ENCODE data around the gene MED25. TPM values are rescaled to one million over a fixed set of nuclear protein-coding genes. Genes with fewer than 3 reads are reported as not detected.

MED25 gene
- total RNA-seq, 2 experiments from 2014 or later: 65.3 to 67.9 TPM

DNA sequence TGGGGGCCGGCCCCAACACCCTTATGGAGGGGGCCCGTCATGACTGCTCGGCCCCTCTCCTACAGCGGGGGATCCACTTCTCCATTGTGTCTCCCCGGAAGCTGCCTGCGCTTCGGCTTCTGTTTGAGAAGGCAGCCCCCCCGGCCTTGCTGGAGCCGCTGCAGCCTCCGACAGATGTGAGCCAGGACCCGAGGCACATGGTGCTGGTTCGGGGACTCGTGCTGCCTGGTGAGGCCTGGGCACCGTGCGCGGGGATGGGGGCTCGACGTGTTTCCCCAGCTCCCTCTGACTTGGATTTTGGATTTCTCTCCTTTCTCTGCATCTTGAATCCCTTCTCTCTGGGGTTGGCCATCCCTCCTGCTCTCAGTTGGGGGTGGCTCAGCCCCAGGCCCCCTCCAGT is 11.6 kb downstream of the MED25 start:
- Mint-ChIP-seq H3K9me3 (no peaks in the 10 kb centered on the region), H3K4me3 (no peak overlapping the region), H3K27ac (no peak overlapping the region), H3K27me3 (no peaks in the 10 kb centered on the region), H3K4me1 (peaks cover 8% of the 10 kb centered on the region), H3K36me3 (ENCODE audit: low read depth) (peaks cover 30% of the 10 kb centered on the region)
- CTCF ChIA-PET: no interaction called here
- POLR2A ChIA-PET: no interaction called here
- DNase-seq: no peak

DNA sequence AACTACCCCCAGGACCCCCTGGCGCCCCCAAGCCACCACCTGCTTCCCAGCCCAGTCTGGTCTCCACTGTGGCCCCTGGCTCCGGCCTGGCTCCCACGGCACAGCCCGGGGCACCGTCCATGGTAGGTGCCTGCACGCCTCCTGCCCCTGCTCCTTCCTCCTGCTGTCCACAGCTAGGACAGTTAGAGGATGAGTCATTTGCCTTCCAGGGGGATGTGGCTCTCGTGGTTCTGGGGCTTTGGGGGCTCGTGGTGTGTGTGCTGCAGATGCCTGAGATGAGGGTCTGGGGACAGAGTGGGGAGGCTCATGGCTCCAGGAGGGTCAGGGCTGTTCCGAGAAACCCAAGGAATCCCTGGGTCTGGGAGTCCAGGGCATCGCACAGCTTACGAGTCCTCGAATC is 12.7 kb downstream of the MED25 start:
- no peak for DNase-seq
- ChIA-PET POLR2A (no interaction called here), CTCF (no interaction called here)
- Mint-ChIP-seq H3K4me3 (no peak overlapping the region), H3K36me3 (ENCODE audit: low read depth) (peaks cover 37% of the 10 kb centered on the region), H3K27me3 (no peaks in the 10 kb centered on the region), H3K27ac (no peak overlapping the region), H3K4me1 (peaks cover 8% of the 10 kb centered on the region), H3K9me3 (no peaks in the 10 kb centered on the region)

DNA sequence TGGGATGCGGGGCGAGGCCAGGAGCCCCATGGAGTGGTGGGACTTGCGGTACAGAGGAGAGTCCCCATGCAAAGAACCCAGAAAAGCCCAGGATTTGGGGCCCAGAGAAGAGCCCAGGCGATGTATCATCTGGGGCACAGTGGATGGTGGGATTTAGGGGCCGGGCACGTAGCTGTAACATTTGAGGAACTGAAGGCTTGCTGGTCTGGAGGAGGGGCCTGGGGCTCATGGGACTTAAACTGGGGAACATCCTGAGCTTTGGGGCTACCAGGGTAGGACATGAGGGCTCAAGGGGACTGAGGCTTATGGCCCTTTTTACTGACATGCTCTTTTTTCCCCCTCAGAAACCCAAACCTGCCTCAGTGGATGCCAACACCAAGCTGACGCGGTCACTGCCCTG is 13.5 kb downstream of the MED25 start:
- no peak for DNase-seq
- H3K36me3 Mint-ChIP-seq (ENCODE audit: low read depth): peaks cover 33% of the 10 kb centered on the region
- no peaks in the 10 kb centered on the region for H3K9me3 Mint-ChIP-seq
- H3K4me1 Mint-ChIP-seq: peaks cover 8% of the 10 kb centered on the region
- no peak overlapping the region for H3K27ac Mint-ChIP-seq
- POLR2A ChIA-PET: interaction anchor here (1.4 kb wide), 1 partner anchor 65 kb away, joined by 3 read pairs; the partner anchor contains the start of gene AP2A1
- H3K27me3 Mint-ChIP-seq: no peaks in the 10 kb centered on the region
- CTCF ChIA-PET: no interaction called here
- no peak overlapping the region for H3K4me3 Mint-ChIP-seq

DNA sequence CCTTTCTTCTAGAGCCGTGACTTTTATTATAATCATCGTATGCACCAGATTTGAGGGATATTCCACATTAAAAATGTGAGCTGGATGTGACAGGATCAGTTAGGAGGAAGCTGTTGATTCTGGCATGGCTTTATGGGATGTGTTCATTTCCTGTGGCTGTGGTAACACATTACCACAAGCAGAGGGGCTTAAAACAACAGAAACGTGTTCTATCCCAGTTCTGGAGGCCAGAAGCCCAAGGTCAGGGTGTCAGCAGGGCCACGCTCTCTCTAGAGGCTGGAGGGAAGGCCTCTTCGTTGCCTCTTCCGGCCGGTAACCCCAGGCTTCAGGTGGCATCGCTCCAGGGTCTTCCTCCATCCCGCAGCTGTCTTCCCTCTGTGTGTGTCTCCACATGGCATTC is 14.5 kb downstream of the MED25 start:
- ChIA-PET POLR2A (interaction anchor here (1.4 kb wide), 1 partner anchor 66 kb away, joined by 3 read pairs; the partner anchor contains the start of gene AP2A1), CTCF (no interaction called here)
- H3K27me3 Mint-ChIP-seq: no peaks in the 10 kb centered on the region
- peaks cover 37% of the 10 kb centered on the region for H3K36me3 Mint-ChIP-seq (ENCODE audit: low read depth)
- DNase-seq: no peak
- H3K4me1 Mint-ChIP-seq: peaks cover 13% of the 10 kb centered on the region
- no peaks in the 10 kb centered on the region for H3K9me3 Mint-ChIP-seq
- no peak overlapping the region for H3K4me3 Mint-ChIP-seq
- peak overlapping the region; percentile 47 for H3K27ac Mint-ChIP-seq

DNA sequence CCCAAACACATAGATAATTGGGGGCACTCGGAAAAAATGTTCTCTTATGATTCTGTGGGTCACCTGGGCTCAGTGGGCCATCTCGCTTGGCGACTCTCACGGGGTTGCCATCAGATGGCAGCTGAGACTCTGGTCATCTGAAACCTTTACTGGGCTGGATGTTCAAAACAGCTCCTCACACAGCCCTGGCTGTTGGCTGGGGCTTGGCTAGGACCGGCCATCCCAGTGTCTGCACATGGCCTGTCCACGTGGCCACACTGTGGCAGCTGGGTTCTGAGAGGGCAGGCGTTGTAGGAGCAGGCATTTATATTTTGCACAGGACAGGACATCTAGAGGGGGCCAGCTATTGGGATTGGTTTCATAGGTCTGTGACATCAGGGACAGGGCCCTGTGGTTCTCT is 15.5 kb downstream of the MED25 start:
- peaks cover 46% of the 10 kb centered on the region for H3K36me3 Mint-ChIP-seq (ENCODE audit: low read depth)
- ChIA-PET POLR2A (interaction anchor here (1.2 kb wide), 1 partner anchor 10 kb away, joined by 3 read pairs; no protein-coding TSS in a partner anchor), CTCF (no interaction called here)
- no peak overlapping the region for H3K4me3 Mint-ChIP-seq
- DNase-seq: no peak
- no peaks in the 10 kb centered on the region for H3K9me3 Mint-ChIP-seq
- no peaks in the 10 kb centered on the region for H3K27me3 Mint-ChIP-seq
- peaks cover 19% of the 10 kb centered on the region for H3K4me1 Mint-ChIP-seq
- H3K27ac Mint-ChIP-seq: no peak overlapping the region

DNA sequence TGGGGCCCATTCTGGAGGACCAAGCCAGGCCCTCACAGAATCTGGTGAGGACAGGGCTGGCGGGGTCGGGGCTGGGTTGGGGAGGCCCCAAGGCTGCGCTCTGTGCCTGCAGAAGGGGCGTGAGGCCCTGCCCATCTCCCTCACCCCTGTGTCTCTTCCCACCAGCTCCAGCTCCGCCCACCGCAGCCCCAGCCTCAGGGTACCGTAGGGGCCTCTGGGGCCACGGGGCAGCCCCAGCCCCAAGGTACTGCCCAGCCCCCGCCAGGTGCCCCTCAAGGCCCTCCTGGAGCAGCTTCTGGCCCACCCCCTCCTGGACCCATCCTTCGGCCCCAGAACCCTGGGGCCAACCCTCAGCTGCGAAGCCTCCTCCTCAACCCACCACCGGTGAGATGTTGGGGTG is 17.5 kb downstream of the MED25 start:
- POLR2A ChIA-PET: interaction anchor here (2.1 kb wide), 1 partner anchor 15 kb away, joined by 6 read pairs; the partner anchor contains the start of gene PTOV1
- peaks cover 58% of the 10 kb centered on the region for H3K36me3 Mint-ChIP-seq (ENCODE audit: low read depth)

DNA sequence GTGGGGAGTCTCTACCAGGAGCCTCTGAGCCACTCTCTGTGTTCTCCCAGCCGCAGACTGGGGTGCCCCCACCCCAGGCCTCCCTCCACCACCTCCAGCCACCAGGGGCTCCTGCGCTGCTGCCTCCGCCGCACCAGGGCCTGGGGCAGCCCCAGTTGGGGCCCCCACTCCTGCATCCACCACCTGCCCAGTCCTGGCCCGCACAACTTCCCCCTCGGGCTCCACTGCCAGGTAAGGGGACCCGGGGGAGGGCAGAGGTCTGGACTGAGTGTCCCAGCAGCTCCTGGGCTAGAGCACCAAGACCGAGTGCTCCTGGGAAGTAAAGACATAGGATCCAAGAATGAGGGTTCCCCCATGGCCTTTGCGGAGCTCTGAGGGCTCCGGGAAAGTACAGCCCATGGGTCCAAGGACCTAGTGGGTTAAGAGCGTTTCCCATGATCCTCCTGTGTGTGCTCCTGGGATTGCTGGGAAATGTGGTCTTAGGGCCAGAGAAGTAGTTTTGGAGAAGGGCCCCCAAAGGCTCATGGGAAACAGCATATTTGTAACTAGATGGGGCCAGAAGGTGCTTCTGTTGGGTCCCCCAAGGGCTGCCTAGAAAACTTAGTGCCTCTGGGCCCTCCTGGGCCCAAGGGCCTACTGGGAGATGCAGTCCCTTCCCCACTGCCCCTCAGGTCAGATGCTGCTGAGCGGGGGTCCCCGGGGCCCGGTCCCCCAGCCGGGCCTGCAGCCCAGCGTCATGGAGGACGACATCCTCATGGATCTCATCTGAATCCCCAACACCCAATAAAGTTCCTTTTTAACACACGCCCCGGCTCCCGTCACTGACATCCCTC is 18.3 kb downstream of the MED25 start:
- POLR2A ChIA-PET: interaction anchor here (2.1 kb wide), 1 partner anchor 14 kb away, joined by 6 read pairs; the partner anchor contains the start of gene PTOV1
- Mint-ChIP-seq H3K27me3 (no peaks in the 10 kb centered on the region), H3K9me3 (no peaks in the 10 kb centered on the region), H3K36me3 (ENCODE audit: low read depth) (peaks cover 60% of the 10 kb centered on the region), H3K4me3 (no peak overlapping the region), H3K27ac (no peak overlapping the region), H3K4me1 (peaks cover 21% of the 10 kb centered on the region)
- CTCF ChIA-PET: no interaction called here
- no peak for DNase-seq

More for the DNA sequence above, 17.5 kb downstream of the MED25 start:
- no peak overlapping the region for H3K27ac Mint-ChIP-seq
- peaks cover 21% of the 10 kb centered on the region for H3K4me1 Mint-ChIP-seq
- H3K9me3 Mint-ChIP-seq: no peaks in the 10 kb centered on the region
- DNase-seq: no peak
- no peaks in the 10 kb centered on the region for H3K27me3 Mint-ChIP-seq
- CTCF ChIA-PET: no interaction called here
- no peak overlapping the region for H3K4me3 Mint-ChIP-seq

DNA sequence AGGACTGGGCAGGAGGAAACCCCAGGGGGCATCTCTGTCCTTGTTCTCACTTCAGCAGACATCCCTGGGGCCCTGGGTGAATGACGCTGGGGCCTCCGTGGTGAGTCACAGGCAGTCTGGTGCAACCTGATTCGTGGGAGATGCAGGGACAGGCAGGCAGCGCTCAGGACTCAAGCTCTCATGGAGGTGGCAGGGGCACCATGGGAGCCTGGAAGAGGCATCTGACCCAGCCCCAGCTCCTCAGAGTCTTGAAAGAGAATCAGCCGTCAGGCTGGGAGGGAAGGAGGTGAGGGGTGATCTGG is 18.9 kb downstream of the MED25 start:
- Mint-ChIP-seq H3K4me3 (no peak overlapping the region), H3K36me3 (ENCODE audit: low read depth) (peaks cover 57% of the 10 kb centered on the region), H3K27ac (no peak overlapping the region), H3K27me3 (no peaks in the 10 kb centered on the region), H3K4me1 (peaks cover 21% of the 10 kb centered on the region), H3K9me3 (no peaks in the 10 kb centered on the region)
- POLR2A ChIA-PET: no interaction called here
- DNase-seq: no peak
- CTCF ChIA-PET: no interaction called here

DNA sequence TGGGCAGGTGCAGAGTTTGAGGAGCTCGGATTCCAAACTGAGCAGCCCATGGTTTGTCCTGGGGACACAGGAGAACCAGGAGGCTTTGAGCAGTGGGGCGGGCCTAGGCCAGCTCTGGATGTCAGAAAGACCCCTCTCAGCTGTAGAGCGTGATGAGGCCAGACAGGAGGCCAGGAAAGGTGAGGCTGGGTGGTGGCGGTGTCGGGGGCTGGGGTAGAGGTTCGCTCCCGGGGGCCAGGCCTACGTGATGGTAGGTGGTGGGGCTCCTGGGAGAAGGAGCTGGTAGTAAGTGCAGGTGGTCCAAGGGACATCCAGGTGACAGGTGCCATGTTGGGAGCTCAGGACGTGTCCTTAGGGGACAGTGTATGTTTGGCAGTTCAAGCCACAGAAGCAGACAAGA is 19.3 kb downstream of the MED25 start:
- Mint-ChIP-seq H3K36me3 (ENCODE audit: low read depth) (peaks cover 54% of the 10 kb centered on the region), H3K4me1 (peaks cover 16% of the 10 kb centered on the region), H3K4me3 (no peak overlapping the region), H3K27me3 (no peaks in the 10 kb centered on the region), H3K27ac (no peak overlapping the region), H3K9me3 (no peaks in the 10 kb centered on the region)
- DNase-seq: no peak
- CTCF ChIA-PET: no interaction called here
- POLR2A ChIA-PET: no interaction called here

DNA sequence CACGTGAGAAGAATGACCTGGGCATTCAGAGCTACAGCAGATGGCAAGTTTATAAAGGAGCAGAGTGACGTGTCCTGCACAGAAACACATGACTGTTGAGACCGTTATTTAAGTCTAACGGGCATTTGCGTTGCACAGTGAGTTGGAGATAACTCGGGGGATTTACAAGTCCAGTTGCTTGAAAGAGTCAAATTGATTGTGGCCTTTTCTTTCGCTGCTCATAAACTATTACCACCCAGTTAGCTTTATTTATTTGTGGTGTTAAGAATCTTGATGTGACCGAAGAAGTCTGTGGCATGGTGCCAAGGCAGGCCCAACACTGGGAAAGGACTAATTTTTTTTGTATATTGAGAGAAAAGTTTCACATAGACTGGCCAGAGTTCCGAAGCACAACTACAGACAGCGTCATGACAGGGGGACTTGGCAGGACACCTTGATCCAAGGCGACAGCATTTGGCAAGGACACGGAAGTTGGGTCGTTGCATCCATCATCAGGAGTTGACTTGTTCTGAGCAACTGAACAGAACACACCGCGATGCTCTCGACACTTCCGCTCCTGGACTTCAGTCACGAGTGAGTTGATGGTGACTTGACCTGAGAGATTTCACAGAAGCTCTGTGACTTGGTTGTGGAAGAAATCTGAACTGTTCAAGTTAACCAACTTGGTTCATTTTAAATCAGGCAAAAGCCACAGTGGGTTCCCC is 20.9 kb downstream of the MED25 start:
- Mint-ChIP-seq H3K9me3 (no peaks in the 10 kb centered on the region), H3K4me3 (no peak overlapping the region), H3K27me3 (no peaks in the 10 kb centered on the region), H3K27ac (no peak overlapping the region), H3K4me1 (peaks cover 13% of the 10 kb centered on the region), H3K36me3 (ENCODE audit: low read depth) (peaks cover 40% of the 10 kb centered on the region)
- ChIA-PET POLR2A (interaction anchor here (0.6 to 1.5 kb wide), 2 partner anchors 20 to 57 kb away, joined by 3 read pairs; no protein-coding TSS in a partner anchor), CTCF (interaction anchor here (0.6 kb wide), 1 partner anchor 100 kb away, joined by 3 read pairs; no protein-coding TSS in a partner anchor)
- no peak for DNase-seq

DNA sequence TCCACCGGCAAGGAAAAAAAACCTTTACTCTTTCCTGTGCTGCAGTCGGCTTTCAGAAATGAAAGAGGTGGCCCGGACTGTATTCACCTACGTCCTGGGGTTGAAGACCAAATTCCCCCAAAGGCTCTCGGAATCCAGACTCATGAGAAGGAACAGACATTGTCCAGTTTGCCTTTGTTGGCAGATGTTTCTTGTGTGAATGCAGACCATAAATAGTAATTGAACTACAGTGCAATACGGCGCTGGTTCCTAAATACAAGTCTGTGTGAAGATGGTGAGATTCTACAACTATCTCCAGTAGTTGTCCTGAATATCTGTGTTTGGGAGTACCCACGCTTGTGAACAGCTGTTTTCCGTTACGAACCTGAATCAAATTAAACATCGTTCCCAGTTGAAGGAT is 21.6 kb downstream of the MED25 start:
- H3K36me3 Mint-ChIP-seq (ENCODE audit: low read depth): peaks cover 38% of the 10 kb centered on the region
- peaks cover 13% of the 10 kb centered on the region for H3K4me1 Mint-ChIP-seq
- DNase-seq: no peak
- no peak overlapping the region for H3K27ac Mint-ChIP-seq
- H3K4me3 Mint-ChIP-seq: no peak overlapping the region
- ChIA-PET POLR2A (no interaction called here), CTCF (no interaction called here)
- no peaks in the 10 kb centered on the region for H3K9me3 Mint-ChIP-seq
- no peaks in the 10 kb centered on the region for H3K27me3 Mint-ChIP-seq

DNA sequence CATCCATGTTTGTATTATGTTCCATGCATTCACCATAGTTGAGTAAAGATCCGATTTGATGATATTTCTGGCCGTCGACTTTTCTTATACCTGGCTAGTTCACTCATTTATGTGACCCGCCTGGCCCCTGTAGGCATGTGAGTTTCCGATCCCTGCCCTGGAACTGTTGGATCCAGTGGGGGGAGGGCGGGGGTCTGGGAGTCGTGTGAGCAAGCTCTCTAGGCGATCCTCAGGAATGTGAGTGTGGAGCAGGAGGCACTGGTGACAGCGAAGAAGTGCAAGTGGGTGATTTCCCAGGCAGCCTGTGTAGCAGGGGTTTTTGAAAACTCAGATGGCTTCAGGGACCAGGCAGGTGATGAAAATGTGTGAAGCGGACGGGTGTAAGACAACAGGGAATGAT is 22.2 kb downstream of the MED25 start:
- Mint-ChIP-seq H3K9me3 (no peaks in the 10 kb centered on the region), H3K4me3 (no peak overlapping the region), H3K36me3 (ENCODE audit: low read depth) (peaks cover 32% of the 10 kb centered on the region), H3K27ac (no peak overlapping the region), H3K4me1 (peaks cover 13% of the 10 kb centered on the region), H3K27me3 (no peaks in the 10 kb centered on the region)
- DNase-seq: no peak
- ChIA-PET CTCF (no interaction called here), POLR2A (no interaction called here)

DNA sequence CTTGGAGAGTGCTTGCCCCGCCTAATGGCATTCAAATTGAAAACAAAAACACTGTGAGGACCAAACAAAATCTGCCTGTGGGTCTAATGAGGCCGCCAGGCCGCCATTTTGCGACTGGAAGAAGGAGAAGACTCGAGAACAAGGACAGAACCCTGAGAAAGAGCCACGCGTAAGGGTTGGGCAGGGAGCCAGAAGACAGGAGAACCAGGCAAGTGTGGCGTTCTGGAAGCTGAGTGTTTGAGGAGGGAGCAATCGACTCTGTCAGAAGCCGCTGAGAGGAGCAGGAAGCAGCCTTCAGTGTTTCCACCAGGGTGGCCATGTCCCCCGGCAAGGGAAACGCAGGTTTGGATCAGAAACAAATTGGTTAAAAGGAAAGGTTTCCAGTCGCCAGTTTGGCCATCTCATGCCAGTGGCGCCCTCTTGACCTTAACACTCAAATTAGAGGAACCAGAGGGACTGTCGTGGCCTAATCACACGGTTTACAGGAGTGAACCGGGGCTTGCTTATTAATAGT is 22.7 kb downstream of the MED25 start:
- ChIA-PET POLR2A (no interaction called here), CTCF (no interaction called here)
- Mint-ChIP-seq H3K4me3 (no peak overlapping the region), H3K27ac (no peak overlapping the region), H3K4me1 (peaks cover 13% of the 10 kb centered on the region), H3K36me3 (ENCODE audit: low read depth) (peaks cover 31% of the 10 kb centered on the region), H3K9me3 (no peaks in the 10 kb centered on the region), H3K27me3 (no peaks in the 10 kb centered on the region)
- DNase-seq: no peak

All from activated CD4-positive, alpha-beta memory T cell treated with anti-CD3 and anti-CD28 coated beads, Interleukin-2, amount 10 ng/mL, durations not matched to agents 7 days and 5 days (primary cell).